Fibroblast of lung (primary cell): ENCODE data around the gene STK32C.

ENCODE experiments used
- EZH2 ChIP-seq: IDR thresholded peaks from 2 replicates; pipeline ENCODE4 v1.5.1; 2012; ENCODE audit warnings: low read length, control low read depth, mild to moderate bottlenecking; ENCODE audit errors: missing control alignments
- TF ChIP-seq, protein P1 (sequence below), 2 donors: IDR thresholded peaks in 1 of 2; conservative IDR thresholded peaks in 1 of 2; 1 replicate in 1 of 2; 2 replicates in 1 of 2; pipeline ENCODE4 v1.5.1; 2011 to 2012; ENCODE audit warnings: low read length in 2 of 2, control low read depth in 1 of 2, inconsistent platforms in 1 of 2, low read depth in 1 of 2, mild to moderate bottlenecking in 1 of 2

GRCh38 chr10:132167976-132168375, 139.8 kb downstream of the STK32C start:
- TF ChIP-seq EZH2 = no peak
- TF ChIP-seq, protein P1, sequence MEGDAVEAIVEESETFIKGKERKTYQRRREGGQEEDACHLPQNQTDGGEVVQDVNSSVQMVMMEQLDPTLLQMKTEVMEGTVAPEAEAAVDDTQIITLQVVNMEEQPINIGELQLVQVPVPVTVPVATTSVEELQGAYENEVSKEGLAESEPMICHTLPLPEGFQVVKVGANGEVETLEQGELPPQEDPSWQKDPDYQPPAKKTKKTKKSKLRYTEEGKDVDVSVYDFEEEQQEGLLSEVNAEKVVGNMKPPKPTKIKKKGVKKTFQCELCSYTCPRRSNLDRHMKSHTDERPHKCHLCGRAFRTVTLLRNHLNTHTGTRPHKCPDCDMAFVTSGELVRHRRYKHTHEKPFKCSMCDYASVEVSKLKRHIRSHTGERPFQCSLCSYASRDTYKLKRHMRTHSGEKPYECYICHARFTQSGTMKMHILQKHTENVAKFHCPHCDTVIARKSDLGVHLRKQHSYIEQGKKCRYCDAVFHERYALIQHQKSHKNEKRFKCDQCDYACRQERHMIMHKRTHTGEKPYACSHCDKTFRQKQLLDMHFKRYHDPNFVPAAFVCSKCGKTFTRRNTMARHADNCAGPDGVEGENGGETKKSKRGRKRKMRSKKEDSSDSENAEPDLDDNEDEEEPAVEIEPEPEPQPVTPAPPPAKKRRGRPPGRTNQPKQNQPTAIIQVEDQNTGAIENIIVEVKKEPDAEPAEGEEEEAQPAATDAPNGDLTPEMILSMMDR (conservative IDR thresholded peaks at IDR 0.05 in 1 of 2, IDR thresholded peaks at IDR 0.05 in 1 of 2; ENCODE audit: low read depth in 1 of 2, low read length in 2 of 2) = no peak
